ENCODE data around the gene BCAP31. TPM values are rescaled to one million over a fixed set of nuclear protein-coding genes. Genes with fewer than 3 reads are reported as not detected.
A peak's percentile ranks its signal among the peaks of the same experiment; 100 is the strongest.

The BCAP31 gene
- total RNA-seq, 4 donors from 2014 or later, result 99.2 to 180 (median 142) TPM

DNA sequence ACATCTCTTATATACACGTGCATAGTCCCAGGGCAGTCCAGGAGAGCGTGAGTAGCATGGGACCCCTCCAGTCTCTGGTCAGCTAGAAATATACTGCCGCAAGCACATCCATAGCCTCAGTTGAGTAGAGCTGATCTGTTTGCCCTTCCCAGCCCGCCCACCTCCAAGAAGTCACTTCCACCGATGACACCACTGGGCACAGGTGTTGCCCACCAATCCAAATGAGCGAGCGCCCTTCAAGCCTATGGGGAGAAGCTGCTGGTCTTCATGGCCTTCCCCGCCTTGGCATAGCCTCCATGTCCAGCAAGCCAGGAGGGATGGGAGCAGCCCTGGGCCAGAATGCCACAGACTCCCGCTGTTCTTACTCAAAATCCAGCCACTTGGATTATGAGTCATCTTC, 67.0 kb downstream of the BCAP31 start:
- Histone ChIP-seq H3K27ac (no peak overlapping the region), H3K4me1 (no peaks in the 10 kb centered on the region), H3K36me3 (no peaks in the 10 kb centered on the region), H3K27me3 (peaks cover 0 to 13% (median 5%) of the 10 kb centered on the region in 4 donors), H3K4me3 (no peak overlapping the region), H3K9me3 (no peaks in the 10 kb centered on the region)
- intact Hi-C loops (cut with DNase I), result no loop called here
- WGBS, 2 donors, result 75 to 82% methylated on average over 1 to 9 of the region's 9 CpGs
- DNase-seq, result no peak
- TF ChIP-seq, protein P1, sequence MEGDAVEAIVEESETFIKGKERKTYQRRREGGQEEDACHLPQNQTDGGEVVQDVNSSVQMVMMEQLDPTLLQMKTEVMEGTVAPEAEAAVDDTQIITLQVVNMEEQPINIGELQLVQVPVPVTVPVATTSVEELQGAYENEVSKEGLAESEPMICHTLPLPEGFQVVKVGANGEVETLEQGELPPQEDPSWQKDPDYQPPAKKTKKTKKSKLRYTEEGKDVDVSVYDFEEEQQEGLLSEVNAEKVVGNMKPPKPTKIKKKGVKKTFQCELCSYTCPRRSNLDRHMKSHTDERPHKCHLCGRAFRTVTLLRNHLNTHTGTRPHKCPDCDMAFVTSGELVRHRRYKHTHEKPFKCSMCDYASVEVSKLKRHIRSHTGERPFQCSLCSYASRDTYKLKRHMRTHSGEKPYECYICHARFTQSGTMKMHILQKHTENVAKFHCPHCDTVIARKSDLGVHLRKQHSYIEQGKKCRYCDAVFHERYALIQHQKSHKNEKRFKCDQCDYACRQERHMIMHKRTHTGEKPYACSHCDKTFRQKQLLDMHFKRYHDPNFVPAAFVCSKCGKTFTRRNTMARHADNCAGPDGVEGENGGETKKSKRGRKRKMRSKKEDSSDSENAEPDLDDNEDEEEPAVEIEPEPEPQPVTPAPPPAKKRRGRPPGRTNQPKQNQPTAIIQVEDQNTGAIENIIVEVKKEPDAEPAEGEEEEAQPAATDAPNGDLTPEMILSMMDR (IDR thresholded peaks at IDR 0.05), result no peak
- TF ChIP-seq POLR2A (IDR thresholded peaks at IDR 0.05), result no peak

DNA sequence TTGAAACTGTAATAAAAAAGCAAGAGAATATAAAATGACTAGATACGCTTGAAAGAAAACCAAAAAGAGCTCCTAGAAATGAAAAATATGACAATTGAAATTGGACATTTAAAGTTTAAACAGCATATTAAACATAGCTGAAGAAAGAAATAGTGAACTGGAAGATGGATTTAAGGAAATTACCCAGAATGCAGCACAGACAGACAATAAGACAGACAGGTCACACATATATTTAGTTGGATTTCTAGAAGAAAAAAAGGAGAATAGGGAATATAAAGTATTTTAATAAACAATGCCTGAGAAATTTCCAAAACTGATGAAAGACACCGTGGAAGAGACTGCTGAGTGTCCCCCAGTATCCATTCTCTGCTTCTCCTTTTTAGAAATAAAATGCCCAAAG, 70.6 kb downstream of the BCAP31 start:
- Histone ChIP-seq H3K27ac (no peak overlapping the region), H3K9me3 (no peaks in the 10 kb centered on the region), H3K4me1 (no peaks in the 10 kb centered on the region), H3K27me3 (peaks cover 0 to 17% (median 0%) of the 10 kb centered on the region in 4 donors), H3K4me3 (no peak overlapping the region), H3K36me3 (no peaks in the 10 kb centered on the region)
- no peak for DNase-seq
- WGBS, 2 donors, result 77 to 79% methylated on average over 2 of the region's 2 CpGs
- intact Hi-C loops (cut with DNase I), result no loop called here
- TF ChIP-seq POLR2A (IDR thresholded peaks at IDR 0.05), result no peak
- TF ChIP-seq, protein P1 (IDR thresholded peaks at IDR 0.05), result no peak

DNA sequence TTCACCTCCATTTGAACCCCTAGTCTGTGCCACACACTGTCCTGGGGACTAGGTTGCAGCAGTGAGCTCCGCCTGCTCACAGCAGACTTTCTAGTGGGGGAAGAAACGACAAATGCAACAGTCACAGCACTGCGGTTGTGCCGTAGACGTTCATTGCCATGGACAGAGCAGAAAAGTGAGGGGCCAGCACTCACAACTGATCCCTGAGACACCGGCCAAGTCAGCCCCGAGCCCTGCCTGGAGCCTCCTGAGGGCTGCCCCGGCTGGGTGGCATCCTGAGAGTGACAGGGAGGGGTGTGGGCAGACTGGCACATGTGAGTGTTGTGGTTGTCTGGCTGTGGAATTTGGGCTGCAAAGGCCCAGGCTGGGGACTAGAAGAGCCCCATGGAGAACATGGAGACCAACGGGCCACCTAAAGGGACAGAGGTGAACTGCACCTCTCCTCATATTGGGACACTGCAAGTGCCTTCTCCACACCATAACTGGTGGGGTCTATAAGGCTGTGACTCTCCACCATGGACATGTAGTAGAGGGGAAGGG, 72.6 kb downstream of the BCAP31 start:
- WGBS, 2 donors, result 0 to 74% methylated on average over 1 to 3 of the region's 9 CpGs
- no peak overlapping the region for H3K4me3 ChIP-seq
- peaks cover 0 to 14% (median 5%) of the 10 kb centered on the region in 3 donors for H3K4me1 ChIP-seq
- no peaks in the 10 kb centered on the region for H3K9me3 ChIP-seq
- TF ChIP-seq POLR2A (IDR thresholded peaks at IDR 0.05), result no peak
- TF ChIP-seq, protein P1 (IDR thresholded peaks at IDR 0.05), result peak in 4 of 6 experiments; percentile 8 to 36 (median 15)
- H3K27ac ChIP-seq, result no peak overlapping the region
- intact Hi-C loops (cut with DNase I), result no loop called here
- no peak for DNase-seq
- H3K27me3 ChIP-seq, result peaks cover 0 to 36% (median 3%) of the 10 kb centered on the region in 4 donors
- no peaks in the 10 kb centered on the region for H3K36me3 ChIP-seq

DNA sequence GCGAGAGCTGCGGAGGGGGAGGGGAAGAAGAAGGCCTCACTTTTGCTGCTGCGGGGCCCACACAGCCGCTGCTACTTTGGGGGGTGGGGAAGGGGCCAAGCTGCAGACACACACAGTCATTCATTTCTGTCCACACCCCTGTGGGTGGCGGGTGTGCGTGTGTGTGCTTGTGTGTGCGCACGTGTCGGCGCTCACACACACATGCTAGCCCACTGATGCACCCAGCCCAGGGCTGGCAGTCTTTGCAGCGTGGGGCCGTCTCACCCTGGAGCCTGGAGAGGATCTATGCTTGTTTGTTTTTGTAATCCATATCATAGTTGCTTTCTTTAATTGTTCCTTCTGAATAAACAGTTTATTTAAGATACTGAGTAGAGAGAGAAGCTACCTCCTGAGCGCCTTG, 73.2 kb downstream of the BCAP31 start:
- no peaks in the 10 kb centered on the region for H3K36me3 ChIP-seq
- TF ChIP-seq, protein P1 (IDR thresholded peaks at IDR 0.05), result no peak
- TF ChIP-seq POLR2A (IDR thresholded peaks at IDR 0.05), result no peak
- WGBS, 2 donors, result 77 to 83% methylated on average over 3 to 4 of the region's 13 CpGs
- DNase-seq, result no peak
- no peaks in the 10 kb centered on the region for H3K9me3 ChIP-seq
- H3K4me1 ChIP-seq, result peaks cover 0 to 21% (median 5%) of the 10 kb centered on the region in 3 donors
- peaks cover 0 to 43% (median 5%) of the 10 kb centered on the region in 4 donors for H3K27me3 ChIP-seq
- H3K4me3 ChIP-seq, result no peak overlapping the region
- intact Hi-C loops (cut with DNase I), result no loop called here
- no peak overlapping the region for H3K27ac ChIP-seq

Small RNA genes lying within 50 kb of the gene (small RNA-seq; reads per million reads assigned to genes)
- gene RN7SL687P, result 0 reads per million in 4 donors

Other genes starting within 250 kb of the BCAP31 start
- gene BGN, start 229.4 kb downstream of the BCAP31 start, total RNA-seq, result 10 to 100 TPM in 3 of 4 donors, 1 to 10 TPM in 1; 6.7 to 26.7 (median 15.7) TPM
- not detected for gene ATP2B3, start 206.7 kb downstream of the BCAP31 start, total RNA-seq
- gene CCNQ, start 125.2 kb downstream of the BCAP31 start, total RNA-seq, result 10 to 100 TPM; 18.0 to 32.2 (median 23.9) TPM
- 1 to 10 TPM in 2 of 4 donors, under 1 TPM in 2; 0.38 to 4.0 (median 1.3) TPM for gene DUSP9, start 77.2 kb downstream of the BCAP31 start, total RNA-seq
- 1 to 10 TPM in 2 of 4 donors, under 1 TPM in 1, not detected in 1; 0.82 to 5.7 (median 1.5) TPM for gene PNCK, start 50.6 kb downstream of the BCAP31 start, total RNA-seq
- 10 to 100 TPM; 19.5 to 36.2 (median 25.4) TPM for gene SLC6A8, start 36.5 kb downstream of the BCAP31 start, total RNA-seq
- 1 to 10 TPM; 1.8 to 5.0 (median 3.5) TPM for gene ABCD1, start 469 bp upstream of the BCAP31 start, total RNA-seq
- gene PLXNB3, start 39.9 kb upstream of the BCAP31 start, total RNA-seq, result 10 to 100 TPM in 1 of 4 donors, 1 to 10 TPM in 3; 3.2 to 13.4 (median 6.9) TPM
- gene SRPK3, start 56.7 kb upstream of the BCAP31 start, total RNA-seq, result under 1 TPM in 3 of 4 donors, not detected in 1; 0.09 to 0.38 (median 0.15) TPM
- 10 to 100 TPM; 60.7 to 67.8 (median 64.1) TPM for gene IDH3G, start 70.0 kb upstream of the BCAP31 start, total RNA-seq
- gene SSR4, start 70.3 kb upstream of the BCAP31 start, total RNA-seq, result 100 to 1,000 TPM; 131 to 257 (median 159) TPM
- 1 to 10 TPM in 3 of 4 donors, under 1 TPM in 1; 0.97 to 3.4 (median 1.9) TPM for gene PDZD4, start 106.2 kb upstream of the BCAP31 start, total RNA-seq
- 1 to 10 TPM in 2 of 4 donors, under 1 TPM in 2; 0.35 to 3.2 (median 1.3) TPM for gene L1CAM, start 161.8 kb upstream of the BCAP31 start, total RNA-seq
- 1 to 10 TPM in 1 of 4 donors, under 1 TPM in 3; 0.19 to 1.3 (median 0.29) TPM for gene AVPR2, start 180.3 kb upstream of the BCAP31 start, total RNA-seq
- gene ARHGAP4, start 201.9 kb upstream of the BCAP31 start, total RNA-seq, result 10 to 100 TPM in 1 of 4 donors, 1 to 10 TPM in 3; 3.9 to 18.3 (median 7.6) TPM
- 10 to 100 TPM; 42.5 to 92.5 (median 87.6) TPM for gene NAA10, start 210.7 kb upstream of the BCAP31 start, total RNA-seq
- 1 to 10 TPM in 2 of 4 donors, under 1 TPM in 1, not detected in 1; 0.45 to 7.6 (median 3.1) TPM for gene RENBP, start 220.3 kb upstream of the BCAP31 start, total RNA-seq
- gene HCFC1, start 247.4 kb upstream of the BCAP31 start, total RNA-seq, result 10 to 100 TPM; 22.2 to 54.0 (median 37.0) TPM
- 1 to 10 TPM; 2.5 to 4.1 (median 3.8) TPM for gene TMEM187, start 248.4 kb upstream of the BCAP31 start, total RNA-seq